ENCODE results near the gene C5orf47. TPM values are rescaled to one million over a fixed set of nuclear protein-coding genes. Genes with fewer than 3 reads are reported as not detected.

C5orf47 gene
- total and polyA plus RNA-seq, 2 of the 4 experiments (the other 2 are of a cell fraction), result not detected

GRCh38 chr5:173945160-173945559 is 43.8 kb upstream of the C5orf47 start:
- no TSS peak for BruUV-seq (replicated peaks)

More at GRCh38 chr5:173945160-173945559, 43.8 kb upstream of the C5orf47 start:
- DNase-seq, result no peak
- no peak overlapping the region for H2BK15ac ChIP-seq (ENCODE audit: low read depth, low read length)
- H3K23ac ChIP-seq (ENCODE audit: low read depth, low read length), result no peak overlapping the region
- intact Hi-C loops (cut with micrococcal nuclease), result no loop called here
- H4K20me1 ChIP-seq (ENCODE audit: insufficient read depth, low read length), result no peaks in the 10 kb centered on the region
- no peak for TF ChIP-seq MXI1 (IDR thresholded peaks at IDR 0.05; ENCODE audit: borderline replicate concordance, low read depth, low read length)
- H2AK5ac ChIP-seq (ENCODE audit: low read depth, low read length), result no peak overlapping the region
- H3K27me3 ChIP-seq (ENCODE audit: control insufficient read depth, insufficient read depth, low read length), result no peaks in the 10 kb centered on the region
- no peak overlapping the region for H3K56ac ChIP-seq (ENCODE audit: extremely low read depth, insufficient read depth, low read length)
- peaks cover 14% of the 10 kb centered on the region for H3K36me3 ChIP-seq (ENCODE audit: control insufficient read depth, insufficient read depth, low read length)
- H3K4ac ChIP-seq (ENCODE audit: low read depth, low read length), result no peak overlapping the region
- peaks cover 2% of the 10 kb centered on the region; the same call in 1 of the 2 replicates for H3K4me1 ChIP-seq (ENCODE audit: control insufficient read depth, insufficient read depth, low read length)
- WGBS, 2 experiments (ENCODE audit: extremely low coverage in 2 of 2, insufficient read length in 1 of 2), result no CpG with 5 or more reads among the region's 2 CpGs
- H2BK20ac ChIP-seq (ENCODE audit: low read depth, low read length), result no peak overlapping the region
- H3K27ac ChIP-seq (ENCODE audit: insufficient read depth, low read length), result no peak overlapping the region
- dilution Hi-C loops (cut with HindIII; ENCODE audit: low sequenced_read_pairs, unreplicated experiment), result no loop called here
- no peak overlapping the region for H2BK120ac ChIP-seq (ENCODE audit: low read depth, low read length)
- H3K18ac ChIP-seq (ENCODE audit: low read depth, low read length), result no peak overlapping the region
- CTCF ChIA-PET, result no interaction called here
- no peaks in the 10 kb centered on the region; the same call in 1 of the 2 replicates for H3K9me1 ChIP-seq (ENCODE audit: insufficient read depth, low read length)
- H2BK5ac ChIP-seq (ENCODE audit: low read depth, low read length, poor library complexity, severe bottlenecking), result no peak overlapping the region
- no peak overlapping the region for H3K4me2 ChIP-seq (ENCODE audit: low read depth, low read length)
- ATAC-seq (ENCODE audit: low read depth), result no peak
- H3K14ac ChIP-seq (replicated peaks; ENCODE audit: low read depth, low read length), result no peak overlapping the region
- H3K9me3 ChIP-seq (ENCODE audit: control insufficient read depth, insufficient read depth, low read length), result no peaks in the 10 kb centered on the region
- H4K91ac ChIP-seq (ENCODE audit: insufficient read depth, low read depth, low read length), result no peak overlapping the region
- H4K5ac ChIP-seq (ENCODE audit: low read depth, low read length), result no peak overlapping the region
- H3K79me1 ChIP-seq (ENCODE audit: low read depth in 1 of 2, low read length in 2 of 2), result peaks cover 0 to 13% of the 10 kb centered on the region in 2 experiments; a peak in 3 of 4 replicates
- no peak overlapping the region for H3K9ac ChIP-seq (ENCODE audit: low read depth, low read length)
- H3K4me3 ChIP-seq (ENCODE audit: insufficient read depth, low read depth, low read length), result no peak overlapping the region
- no peak overlapping the region for H2AFZ ChIP-seq (replicated peaks; ENCODE audit: low read length, poor library complexity)
- in situ Hi-C loops (cut with MboI; ENCODE audit: low sequenced_read_pairs), result no loop called here
- no peak overlapping the region for H2AK9ac ChIP-seq (replicated peaks; ENCODE audit: low read depth, low read length, poor library complexity)
- H4K8ac ChIP-seq (ENCODE audit: low read depth in 2 of 2, low read length in 2 of 2), result no peak overlapping the region
- POLR2A ChIA-PET (ENCODE audit: unreplicated experiment), result no interaction called here

All from IMR-90 (cell line).